ENCODE data around the gene IRGC. TPM values are rescaled to one million over a fixed set of nuclear protein-coding genes. Genes with fewer than 3 reads are reported as not detected.

IRGC gene
- polyA plus RNA-seq, 1 donor from 2014 or later: 0.51 TPM

GRCh38 chr19:43748205-43748594, 32.3 kb downstream of the IRGC start:
- Histone ChIP-seq H3K9ac (ENCODE audit: low read length) (no peak overlapping the region), H3K4me2 (ENCODE audit: low read length) (no peak overlapping the region), H3K36me3 (ENCODE audit: insufficient read depth, low read length) (no peaks in the 10 kb centered on the region)

DNA sequence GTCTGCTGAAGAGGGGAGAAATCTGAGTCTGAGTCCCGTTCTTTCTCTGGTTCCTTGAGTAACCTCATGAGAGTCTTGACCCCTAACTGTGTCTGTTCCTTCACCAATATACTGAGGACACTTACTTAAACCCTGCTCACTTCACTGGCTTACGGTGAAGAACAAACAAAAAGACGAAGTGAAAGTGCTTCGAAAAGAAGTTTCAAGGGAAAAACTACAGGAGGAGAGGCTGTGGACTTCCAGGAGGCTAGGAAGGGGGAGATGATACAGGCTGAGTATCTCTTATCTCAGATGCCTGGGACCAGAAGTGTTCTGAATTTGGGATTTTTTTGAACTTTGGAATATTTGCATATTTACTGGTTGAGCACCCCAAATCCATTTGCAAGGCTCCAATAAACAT, 32.8 kb downstream of the IRGC start:
- no peaks in the 10 kb centered on the region for H3K27me3 ChIP-seq (ENCODE audit: insufficient read depth, low read depth, low read length)
- H2AFZ ChIP-seq (ENCODE audit: low read depth, low read length): no peak overlapping the region
- no peaks in the 10 kb centered on the region for H3F3A ChIP-seq (ENCODE audit: insufficient read depth, low read length, poor library complexity, severe bottlenecking)
- H3K79me2 ChIP-seq (replicated peaks; ENCODE audit: insufficient read depth, low read length): peaks cover 16% of the 10 kb centered on the region
- TF ChIP-seq TAF1 (IDR thresholded peaks at IDR 0.05; ENCODE audit: low read depth): no peak
- TF ChIP-seq EP300 (conservative IDR thresholded peaks at IDR 0.05; ENCODE audit: poor library complexity, severe bottlenecking): no peak
- TF ChIP-seq SMC3 (conservative IDR thresholded peaks at IDR 0.05; ENCODE audit: poor library complexity): no peak
- TF ChIP-seq POLR2AphosphoS5 (IDR thresholded peaks at IDR 0.05): no peak
- TF ChIP-seq, protein P1, sequence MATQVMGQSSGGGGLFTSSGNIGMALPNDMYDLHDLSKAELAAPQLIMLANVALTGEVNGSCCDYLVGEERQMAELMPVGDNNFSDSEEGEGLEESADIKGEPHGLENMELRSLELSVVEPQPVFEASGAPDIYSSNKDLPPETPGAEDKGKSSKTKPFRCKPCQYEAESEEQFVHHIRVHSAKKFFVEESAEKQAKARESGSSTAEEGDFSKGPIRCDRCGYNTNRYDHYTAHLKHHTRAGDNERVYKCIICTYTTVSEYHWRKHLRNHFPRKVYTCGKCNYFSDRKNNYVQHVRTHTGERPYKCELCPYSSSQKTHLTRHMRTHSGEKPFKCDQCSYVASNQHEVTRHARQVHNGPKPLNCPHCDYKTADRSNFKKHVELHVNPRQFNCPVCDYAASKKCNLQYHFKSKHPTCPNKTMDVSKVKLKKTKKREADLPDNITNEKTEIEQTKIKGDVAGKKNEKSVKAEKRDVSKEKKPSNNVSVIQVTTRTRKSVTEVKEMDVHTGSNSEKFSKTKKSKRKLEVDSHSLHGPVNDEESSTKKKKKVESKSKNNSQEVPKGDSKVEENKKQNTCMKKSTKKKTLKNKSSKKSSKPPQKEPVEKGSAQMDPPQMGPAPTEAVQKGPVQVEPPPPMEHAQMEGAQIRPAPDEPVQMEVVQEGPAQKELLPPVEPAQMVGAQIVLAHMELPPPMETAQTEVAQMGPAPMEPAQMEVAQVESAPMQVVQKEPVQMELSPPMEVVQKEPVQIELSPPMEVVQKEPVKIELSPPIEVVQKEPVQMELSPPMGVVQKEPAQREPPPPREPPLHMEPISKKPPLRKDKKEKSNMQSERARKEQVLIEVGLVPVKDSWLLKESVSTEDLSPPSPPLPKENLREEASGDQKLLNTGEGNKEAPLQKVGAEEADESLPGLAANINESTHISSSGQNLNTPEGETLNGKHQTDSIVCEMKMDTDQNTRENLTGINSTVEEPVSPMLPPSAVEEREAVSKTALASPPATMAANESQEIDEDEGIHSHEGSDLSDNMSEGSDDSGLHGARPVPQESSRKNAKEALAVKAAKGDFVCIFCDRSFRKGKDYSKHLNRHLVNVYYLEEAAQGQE (IDR thresholded peaks at IDR 0.05; ENCODE audit: borderline replicate concordance): no peak
- no peak for TF ChIP-seq MXI1 (conservative IDR thresholded peaks at IDR 0.05; ENCODE audit: poor library complexity, severe bottlenecking)
- no peak for TF ChIP-seq EZH2 (IDR thresholded peaks at IDR 0.05; ENCODE audit: borderline replicate concordance, insufficient read depth, low read length, poor library complexity, severe bottlenecking)
- no peak for TF ChIP-seq CTCF (IDR thresholded peaks at IDR 0.05; ENCODE audit: poor library complexity, severe bottlenecking)
- TF ChIP-seq RAD21 (conservative IDR thresholded peaks at IDR 0.05): no peak
- no peaks in the 10 kb centered on the region for H3K36me3 ChIP-seq (ENCODE audit: insufficient read depth, low read length)
- H3K9ac ChIP-seq (ENCODE audit: low read length): no peak overlapping the region
- no peak overlapping the region for H3K4me3 ChIP-seq (ENCODE audit: low read length)
- no peak overlapping the region for H3K4me2 ChIP-seq (ENCODE audit: low read length)
- no peaks in the 10 kb centered on the region for H3K9me3 ChIP-seq (ENCODE audit: low read length)
- no peaks in the 10 kb centered on the region for H4K20me1 ChIP-seq (ENCODE audit: insufficient read depth)
- no peak overlapping the region for H3K27ac ChIP-seq (ENCODE audit: low read length)
- H3K9me2 ChIP-seq (ENCODE audit: insufficient read depth, low read length): no peaks in the 10 kb centered on the region

More at GRCh38 chr19:43748205-43748594, 32.3 kb downstream of the IRGC start:
- H3K4me3 ChIP-seq (ENCODE audit: low read length): no peak overlapping the region
- no peak overlapping the region for H2AFZ ChIP-seq (ENCODE audit: low read depth, low read length)
- H3K9me2 ChIP-seq (ENCODE audit: insufficient read depth, low read length): no peaks in the 10 kb centered on the region
- H3K79me2 ChIP-seq (replicated peaks; ENCODE audit: insufficient read depth, low read length): peaks cover 11% of the 10 kb centered on the region
- TF ChIP-seq CTCF (IDR thresholded peaks at IDR 0.05; ENCODE audit: poor library complexity, severe bottlenecking) (no peak), SMC3 (conservative IDR thresholded peaks at IDR 0.05; ENCODE audit: poor library complexity) (no peak), RAD21 (conservative IDR thresholded peaks at IDR 0.05) (no peak), EP300 (conservative IDR thresholded peaks at IDR 0.05; ENCODE audit: poor library complexity, severe bottlenecking) (no peak), TAF1 (IDR thresholded peaks at IDR 0.05; ENCODE audit: low read depth) (no peak), EZH2 (IDR thresholded peaks at IDR 0.05; ENCODE audit: borderline replicate concordance, insufficient read depth, low read length, poor library complexity, severe bottlenecking) (no peak), POLR2AphosphoS5 (IDR thresholded peaks at IDR 0.05) (no peak), MXI1 (conservative IDR thresholded peaks at IDR 0.05; ENCODE audit: poor library complexity, severe bottlenecking) (no peak)
- TF ChIP-seq, protein P1 (IDR thresholded peaks at IDR 0.05; ENCODE audit: borderline replicate concordance): no peak
- H3K9me3 ChIP-seq (ENCODE audit: low read length): no peaks in the 10 kb centered on the region
- H3K27me3 ChIP-seq (ENCODE audit: insufficient read depth, low read depth, low read length): no peaks in the 10 kb centered on the region
- H3K27ac ChIP-seq (ENCODE audit: low read length): no peak overlapping the region
- H3F3A ChIP-seq (ENCODE audit: insufficient read depth, low read length, poor library complexity, severe bottlenecking): no peaks in the 10 kb centered on the region
- no peaks in the 10 kb centered on the region for H4K20me1 ChIP-seq (ENCODE audit: insufficient read depth)
